ENCODE measurements around the gene EIF2AK3.

GRCh38 chr2:88651646-88652045, 24.4 kb upstream of the EIF2AK3 start:
- TF ChIP-seq, protein P1, sequence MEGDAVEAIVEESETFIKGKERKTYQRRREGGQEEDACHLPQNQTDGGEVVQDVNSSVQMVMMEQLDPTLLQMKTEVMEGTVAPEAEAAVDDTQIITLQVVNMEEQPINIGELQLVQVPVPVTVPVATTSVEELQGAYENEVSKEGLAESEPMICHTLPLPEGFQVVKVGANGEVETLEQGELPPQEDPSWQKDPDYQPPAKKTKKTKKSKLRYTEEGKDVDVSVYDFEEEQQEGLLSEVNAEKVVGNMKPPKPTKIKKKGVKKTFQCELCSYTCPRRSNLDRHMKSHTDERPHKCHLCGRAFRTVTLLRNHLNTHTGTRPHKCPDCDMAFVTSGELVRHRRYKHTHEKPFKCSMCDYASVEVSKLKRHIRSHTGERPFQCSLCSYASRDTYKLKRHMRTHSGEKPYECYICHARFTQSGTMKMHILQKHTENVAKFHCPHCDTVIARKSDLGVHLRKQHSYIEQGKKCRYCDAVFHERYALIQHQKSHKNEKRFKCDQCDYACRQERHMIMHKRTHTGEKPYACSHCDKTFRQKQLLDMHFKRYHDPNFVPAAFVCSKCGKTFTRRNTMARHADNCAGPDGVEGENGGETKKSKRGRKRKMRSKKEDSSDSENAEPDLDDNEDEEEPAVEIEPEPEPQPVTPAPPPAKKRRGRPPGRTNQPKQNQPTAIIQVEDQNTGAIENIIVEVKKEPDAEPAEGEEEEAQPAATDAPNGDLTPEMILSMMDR (conservative IDR thresholded peaks at IDR 0.05): no peak
- TF ChIP-seq ZFX (IDR thresholded peaks at IDR 0.05): no peak
